ENCODE measurements around the gene RRM2.
"Not testable (repeated sequence)": the region's sequence is repeated elsewhere in the genome, so short reads cannot be mapped to it uniquely, and the experiment has no call there.

RRM2 gene

DNA sequence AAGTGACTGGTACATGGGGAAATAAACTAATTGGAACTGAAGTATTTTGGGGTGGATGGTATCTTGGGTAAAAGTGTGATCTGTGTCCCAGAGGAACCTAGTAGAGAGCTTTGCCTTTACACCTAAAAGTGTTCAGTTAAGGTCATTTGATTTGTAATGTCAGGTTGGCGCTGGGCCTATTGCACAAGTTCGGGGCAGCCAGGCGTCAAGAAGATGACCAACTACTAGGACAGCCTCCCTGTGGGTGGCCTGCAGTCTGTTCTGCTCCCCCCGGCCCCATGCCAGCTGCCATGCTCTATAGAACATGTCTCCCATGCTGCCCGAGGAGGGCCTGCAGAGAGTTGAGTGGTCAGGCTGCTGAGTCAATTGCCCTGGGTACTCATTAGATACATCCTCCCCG lies 10.1 kb downstream of the RRM2 start:
- peak; percentile 78 for DNase-seq (ENCODE audit: low spot score)

DNA sequence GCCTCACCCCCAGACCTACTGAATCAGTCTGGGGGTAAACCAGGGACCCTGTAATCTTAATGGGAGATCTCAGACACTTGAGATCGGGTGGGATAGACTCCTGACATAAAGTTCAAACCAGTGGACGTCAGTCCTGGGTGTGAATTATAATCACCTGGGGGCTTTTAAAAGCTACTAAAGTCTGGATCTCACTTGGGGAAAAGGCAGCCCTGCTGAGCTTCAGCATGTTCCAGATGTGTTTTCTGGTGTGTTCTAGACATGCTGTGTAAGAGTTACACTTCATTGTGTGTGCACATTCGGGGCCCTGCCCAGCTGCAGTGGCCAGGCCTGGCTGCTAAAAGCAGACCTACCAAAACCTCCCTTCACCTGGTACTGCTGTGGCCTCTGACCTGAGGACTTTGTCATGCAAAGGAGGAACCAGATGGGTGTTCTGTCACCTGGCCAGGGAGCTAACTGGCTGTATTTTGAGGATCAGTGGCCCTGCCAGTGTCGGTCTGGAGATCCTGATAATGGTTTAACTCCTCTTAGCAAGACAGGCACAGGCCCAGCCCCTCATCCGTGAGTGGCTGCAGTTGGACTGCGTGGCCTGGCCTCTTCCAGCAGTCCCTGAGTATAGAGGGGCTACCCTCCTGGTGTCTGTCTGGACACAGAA lies 10.6 kb downstream of the RRM2 start:
- no peak for DNase-seq (ENCODE audit: low spot score)

DNA sequence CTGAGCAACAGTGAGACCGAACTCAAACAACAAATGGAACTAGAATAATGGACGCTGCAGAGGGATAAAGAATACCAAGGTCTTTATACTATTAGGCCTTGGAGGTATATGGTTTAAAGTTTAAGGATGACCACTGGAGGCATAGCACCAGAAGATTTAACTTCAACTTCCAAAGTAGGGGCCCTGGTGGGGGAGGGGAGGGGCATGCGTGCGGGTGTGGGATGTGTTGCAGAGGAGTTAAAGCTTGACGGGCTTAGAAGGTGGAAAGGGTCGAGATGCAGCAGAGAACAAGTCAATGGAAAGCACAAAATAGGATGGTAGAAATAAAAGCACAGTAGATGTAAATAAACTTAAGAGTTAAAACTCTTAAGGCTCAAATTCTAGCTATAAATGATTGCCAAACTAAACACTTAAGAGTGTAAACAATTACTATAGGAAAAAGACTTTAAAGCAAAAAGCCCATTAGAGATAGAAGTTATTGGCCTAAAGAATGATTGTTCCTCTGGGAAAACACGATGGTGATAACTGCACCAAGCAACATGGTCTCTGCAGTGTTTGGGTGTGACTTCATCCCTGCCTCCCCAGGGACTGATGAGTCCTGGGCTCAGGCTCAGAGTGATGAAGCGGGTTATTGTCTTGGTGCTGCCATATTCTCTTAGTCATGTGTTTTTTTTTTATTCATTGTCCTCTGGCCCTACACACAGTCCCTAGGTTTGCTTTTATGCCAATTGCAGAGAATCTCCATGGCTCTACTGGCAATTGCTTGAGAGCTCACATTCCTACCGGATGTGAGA lies 13.0 kb downstream of the RRM2 start:
- DNase-seq (ENCODE audit: low spot score): peak; percentile 49

DNA sequence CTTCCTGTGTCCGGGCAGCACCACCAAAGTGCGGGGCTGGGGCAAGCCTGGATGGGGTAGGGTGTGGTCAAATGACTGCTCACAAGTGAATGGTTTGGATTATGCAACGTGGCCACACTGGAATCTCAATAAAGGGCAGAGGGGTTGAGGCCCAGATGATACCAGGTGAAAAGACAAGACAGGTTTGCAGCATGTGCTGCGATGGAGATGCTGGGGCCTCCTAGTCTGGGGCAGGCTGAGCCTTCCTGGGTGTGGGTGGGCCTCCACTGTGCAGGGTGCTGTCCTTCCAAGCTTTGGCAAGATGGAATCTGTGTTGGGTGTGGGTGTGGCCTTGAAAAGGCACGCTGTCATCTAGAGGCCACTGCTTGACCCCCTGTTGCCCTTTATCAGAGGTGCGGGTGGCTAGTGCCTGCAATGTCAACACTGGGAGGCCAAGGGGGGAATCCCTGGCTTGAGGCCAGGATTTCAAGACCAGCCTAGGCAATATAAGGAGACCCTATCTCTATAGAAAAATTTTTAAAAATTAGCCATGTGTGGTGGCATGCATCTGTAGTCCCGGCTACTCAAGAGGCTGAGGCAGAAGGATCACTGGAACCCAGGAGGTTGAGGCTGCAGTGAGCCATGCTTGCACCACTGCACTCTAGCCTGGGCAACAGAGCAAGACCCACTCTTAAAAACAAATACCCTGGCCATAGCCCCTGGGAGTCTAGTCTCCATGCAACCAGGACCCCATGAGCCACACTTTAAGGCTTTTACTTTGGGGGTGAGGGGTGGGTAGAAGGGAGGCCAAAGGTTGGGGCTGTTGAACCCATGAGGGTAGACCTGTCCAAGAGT lies 13.8 kb downstream of the RRM2 start:
- DNase-seq (ENCODE audit: low spot score): no peak

DNA sequence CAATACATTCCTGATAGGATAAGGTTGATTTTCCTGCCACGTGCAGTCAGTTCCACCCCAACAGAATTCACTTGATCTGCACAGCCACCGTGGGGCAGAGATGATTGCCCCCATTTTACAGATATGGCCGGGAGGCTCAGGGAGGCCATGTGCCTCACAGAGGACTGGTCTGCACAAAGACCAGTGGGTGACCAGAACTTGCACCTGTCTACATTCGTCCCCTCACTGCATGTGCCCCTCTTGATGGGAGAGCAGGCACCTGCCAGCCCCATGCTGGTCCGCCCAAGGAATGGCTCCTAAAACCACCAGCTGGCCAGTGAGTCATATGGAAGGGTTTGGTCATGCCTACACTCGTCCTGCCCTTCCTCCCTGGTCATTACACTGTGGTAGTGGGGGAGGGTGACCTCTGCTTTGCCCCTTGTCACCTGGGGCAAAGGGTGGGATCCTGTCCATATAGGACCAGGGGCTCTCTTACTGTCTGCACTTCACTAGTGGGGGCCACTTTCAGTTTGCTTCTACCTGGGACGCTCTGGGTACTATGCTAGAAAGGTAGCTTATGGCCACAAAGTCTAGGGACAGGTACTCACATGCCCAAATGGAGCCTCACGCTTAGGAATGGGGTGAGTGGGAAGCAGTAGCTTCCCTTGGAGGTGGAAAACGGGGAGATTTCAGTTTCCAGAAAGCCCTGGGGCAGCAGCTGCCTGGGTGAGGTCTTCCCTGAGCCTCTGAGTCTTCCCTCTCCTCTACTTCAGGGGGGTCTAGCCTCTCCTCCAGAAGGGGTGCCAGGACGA lies 14.7 kb downstream of the RRM2 start:
- DNase-seq (ENCODE audit: low spot score): peak; percentile 41

DNA sequence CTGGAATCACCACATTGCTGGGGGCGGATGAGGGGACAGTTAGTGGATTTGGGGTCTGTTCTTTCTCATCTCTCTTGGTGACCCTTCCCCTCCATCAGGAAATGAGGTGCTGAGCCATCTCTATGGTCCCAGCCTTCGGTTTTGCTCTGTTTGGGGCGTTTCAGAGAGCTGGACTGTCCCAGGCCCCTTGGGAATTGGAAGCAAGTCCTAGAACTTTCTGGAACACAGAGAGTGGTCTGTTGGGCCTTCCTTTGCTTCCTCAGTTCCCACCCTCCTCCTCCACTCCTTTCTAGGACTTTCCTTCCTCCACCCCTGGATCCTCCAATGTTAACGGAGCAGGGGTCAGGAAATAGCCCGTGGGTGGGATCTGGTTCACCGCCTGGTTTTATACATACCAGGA lies 17.0 kb downstream of the RRM2 start:
- DNase-seq (ENCODE audit: low spot score): no peak

DNA sequence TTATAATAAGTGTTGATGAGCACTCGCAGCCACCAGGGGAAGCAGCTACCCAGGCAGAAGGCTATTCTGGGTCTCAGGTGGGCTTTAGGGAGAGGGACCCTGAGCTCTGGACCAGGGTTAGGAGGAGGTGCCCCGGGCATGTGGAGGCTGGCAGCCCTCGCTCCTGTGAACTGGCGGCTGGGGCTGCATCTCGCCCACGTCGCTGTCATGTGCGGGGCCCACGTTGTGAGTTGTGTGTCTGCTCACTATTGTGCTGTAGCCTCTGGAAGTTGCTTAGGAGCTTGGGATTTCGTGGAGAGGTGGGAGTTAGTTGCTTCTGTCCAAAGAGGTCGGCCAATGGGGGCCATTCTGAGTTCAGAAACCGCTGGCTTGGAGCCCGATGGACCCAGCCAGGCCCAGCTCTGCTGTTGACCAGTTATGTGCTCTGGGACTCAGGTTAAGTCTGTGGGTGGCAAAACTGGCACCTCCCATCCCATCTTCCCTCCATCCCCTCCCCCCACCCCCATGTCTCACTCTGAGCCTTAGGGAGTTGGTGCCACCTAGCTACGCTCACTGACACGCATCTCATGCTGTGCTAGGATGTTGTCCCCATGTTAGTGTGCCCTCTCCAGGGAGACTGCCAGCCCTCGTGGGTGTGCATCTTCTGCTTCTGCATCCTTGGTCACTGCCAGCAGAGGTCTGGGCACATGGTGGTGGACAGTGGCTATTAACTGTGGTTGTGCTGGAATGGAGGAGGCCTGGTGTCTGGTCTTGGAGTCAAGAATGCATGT lies 18.5 kb downstream of the RRM2 start:
- DNase-seq (ENCODE audit: low spot score): no peak

DNA sequence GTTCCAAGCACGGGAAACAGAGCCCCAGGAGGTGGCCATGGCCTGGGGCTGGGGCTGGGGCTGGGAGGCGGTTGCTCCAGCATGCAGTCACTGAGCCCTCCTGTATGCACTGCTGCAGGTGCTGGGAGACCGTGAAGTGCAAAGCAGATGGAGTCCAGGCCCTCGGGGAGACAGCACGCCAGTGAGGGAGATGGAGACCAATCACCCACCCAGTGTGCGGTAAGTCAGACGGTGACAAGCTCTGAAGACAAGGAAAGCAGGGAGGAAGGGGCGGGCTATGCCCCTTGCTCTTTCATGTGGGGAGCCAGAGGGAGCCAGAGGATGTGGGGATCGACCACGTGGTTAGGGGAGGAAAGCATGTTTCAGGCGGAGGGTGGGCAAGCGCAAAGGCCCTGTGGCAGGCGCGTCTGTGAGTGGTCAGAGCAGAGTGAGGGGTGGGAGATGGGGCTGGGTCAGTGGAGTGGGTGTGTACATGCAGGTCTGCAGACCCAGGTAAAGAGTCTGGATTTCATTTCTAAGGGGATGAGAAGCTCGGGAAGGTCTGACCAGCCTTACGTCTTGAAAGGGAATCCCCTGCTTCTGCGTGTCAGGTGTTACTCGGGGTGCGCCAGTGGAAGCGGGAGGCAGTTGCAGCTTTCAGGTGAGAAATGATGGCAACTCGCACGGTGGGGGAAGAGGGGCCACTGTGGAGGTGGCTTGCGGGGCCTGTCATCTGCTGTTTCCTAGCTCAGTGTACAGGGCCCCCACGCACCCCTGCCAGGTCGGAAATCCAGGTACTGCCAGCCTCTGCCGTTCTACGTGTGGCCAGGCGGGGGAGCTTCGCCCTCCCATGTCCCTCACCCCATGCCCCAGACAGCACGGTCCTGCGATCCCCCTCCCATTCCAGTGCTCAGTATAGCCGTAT lies 19.4 kb downstream of the RRM2 start:
- DNase-seq (ENCODE audit: low spot score): peak; percentile 36

DNA sequence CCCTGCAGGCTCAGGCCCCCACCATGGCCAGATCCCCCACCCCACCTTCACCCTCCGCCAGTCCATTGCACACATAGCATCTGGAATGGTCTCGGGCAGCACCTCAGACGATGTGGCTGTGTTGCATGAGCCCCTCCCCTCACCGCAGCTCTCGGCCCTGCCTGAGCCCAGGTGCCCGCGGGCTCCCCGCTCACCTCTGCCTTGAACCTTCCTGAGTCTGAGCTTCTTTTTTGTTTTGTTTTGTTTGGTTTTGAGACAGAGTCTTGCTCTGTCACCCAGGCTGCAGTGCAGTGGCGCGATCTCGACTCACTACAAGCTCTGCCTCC lies 20.1 kb downstream of the RRM2 start:
- no peak for DNase-seq (ENCODE audit: low spot score)

DNA sequence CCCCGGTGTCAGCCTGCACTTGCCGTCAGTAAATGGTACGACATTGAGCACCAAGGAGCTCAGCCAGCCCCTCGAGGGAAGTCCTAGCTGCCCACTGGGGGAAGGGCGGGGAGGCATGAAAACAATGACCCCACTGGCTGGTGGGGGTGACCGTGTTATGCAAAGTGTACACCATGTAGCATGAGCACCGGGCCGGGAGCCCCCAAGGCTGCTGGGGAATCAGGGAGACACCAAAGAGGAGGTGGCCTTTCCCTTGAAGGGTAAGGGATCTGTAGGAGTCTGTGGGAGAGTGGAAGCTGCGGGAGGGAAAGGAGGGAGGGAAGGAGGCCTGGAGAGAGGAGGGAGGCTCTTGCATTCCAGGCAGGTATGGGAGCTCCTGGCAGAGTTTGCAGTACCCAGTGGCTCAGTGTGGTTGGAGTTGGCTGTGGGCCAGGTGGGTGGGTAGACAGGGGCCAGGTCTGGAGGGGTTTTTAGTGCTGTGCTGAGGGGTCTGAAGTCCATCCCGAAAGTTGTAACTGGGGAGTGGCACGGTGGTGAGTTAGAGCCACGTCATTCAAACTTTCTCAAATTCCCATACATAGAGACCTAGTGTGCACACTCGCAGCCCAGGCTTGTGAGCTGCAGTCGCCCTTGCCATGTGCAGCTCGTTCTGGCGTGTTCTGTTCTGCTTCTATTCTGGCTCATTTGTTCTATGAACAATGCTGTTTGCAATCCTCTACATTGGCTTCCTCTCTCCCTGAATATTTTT lies 22.4 kb downstream of the RRM2 start:
- DNase-seq (ENCODE audit: low spot score): no peak

DNA sequence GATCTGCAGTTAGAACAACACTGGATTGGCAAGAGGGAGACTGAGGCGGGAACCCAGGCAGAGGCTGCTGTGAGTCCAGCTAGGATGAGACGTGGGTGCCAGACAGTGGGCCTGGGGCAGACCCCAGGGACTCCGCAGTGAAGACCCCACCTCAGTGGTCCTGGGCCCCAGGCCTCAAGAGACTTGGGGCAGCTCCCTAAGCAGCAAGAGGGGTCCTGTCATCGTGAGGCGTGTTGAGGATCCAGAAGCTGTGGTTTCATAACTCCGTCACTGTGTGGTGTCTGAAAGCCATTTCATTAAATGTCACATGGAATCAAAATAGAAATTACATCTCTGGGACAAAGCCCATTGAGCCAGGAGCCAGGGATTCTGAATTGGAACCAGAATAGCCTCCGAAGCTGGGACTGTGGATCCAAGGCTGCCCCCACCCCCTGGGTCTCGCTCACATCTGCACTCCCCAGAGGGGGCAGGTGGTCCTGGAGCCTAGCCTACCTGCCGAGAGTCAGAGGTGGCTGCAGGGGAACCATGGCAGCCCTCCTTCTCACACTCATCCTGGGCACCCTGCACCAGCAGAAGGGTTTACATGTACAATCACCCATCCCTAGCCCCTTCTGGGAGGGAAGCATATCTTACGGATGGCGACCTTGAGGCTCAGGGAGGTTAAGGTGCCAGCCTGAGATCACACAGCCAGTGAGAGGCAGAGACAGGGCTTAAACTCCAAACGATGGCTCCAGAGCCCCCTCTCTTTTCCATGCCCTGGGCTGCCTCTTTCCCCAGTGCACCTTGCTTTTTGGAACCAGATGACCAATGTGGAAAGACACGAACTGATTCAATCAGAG lies 23.2 kb downstream of the RRM2 start:
- no peak for DNase-seq (ENCODE audit: low spot score)

DNA sequence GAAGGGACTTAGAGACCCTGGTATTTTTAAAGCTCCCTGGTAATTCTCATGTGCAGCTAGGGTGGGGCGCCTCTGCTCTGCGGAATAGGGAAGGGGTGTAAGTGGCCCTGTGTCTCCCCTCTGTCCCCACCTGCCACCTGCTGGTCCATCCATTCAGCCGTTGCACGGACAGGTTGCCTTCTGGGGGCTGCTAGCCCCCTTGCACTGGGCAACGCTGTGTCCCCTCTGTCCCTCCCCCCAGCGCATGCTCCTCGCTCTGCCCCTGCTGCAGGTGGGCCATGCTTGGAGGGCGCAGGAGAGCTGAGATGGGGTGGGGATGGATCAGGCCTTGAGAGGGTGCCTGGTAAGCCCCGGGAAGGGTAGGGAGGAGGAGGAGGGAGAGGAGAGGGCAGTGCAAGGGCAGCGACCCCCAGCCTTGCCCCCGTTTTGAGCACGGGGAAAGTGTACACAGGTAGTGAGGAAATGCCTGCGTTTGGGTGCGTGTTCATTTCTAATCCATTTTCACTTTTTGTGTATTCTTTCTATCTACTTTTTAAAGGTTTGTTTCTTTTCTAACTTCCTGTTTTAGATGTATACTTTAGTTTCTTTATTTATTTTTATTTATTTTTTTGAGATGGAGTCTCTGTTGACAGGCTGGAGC lies 23.9 kb downstream of the RRM2 start:
- no peak for DNase-seq (ENCODE audit: low spot score)

DNA sequence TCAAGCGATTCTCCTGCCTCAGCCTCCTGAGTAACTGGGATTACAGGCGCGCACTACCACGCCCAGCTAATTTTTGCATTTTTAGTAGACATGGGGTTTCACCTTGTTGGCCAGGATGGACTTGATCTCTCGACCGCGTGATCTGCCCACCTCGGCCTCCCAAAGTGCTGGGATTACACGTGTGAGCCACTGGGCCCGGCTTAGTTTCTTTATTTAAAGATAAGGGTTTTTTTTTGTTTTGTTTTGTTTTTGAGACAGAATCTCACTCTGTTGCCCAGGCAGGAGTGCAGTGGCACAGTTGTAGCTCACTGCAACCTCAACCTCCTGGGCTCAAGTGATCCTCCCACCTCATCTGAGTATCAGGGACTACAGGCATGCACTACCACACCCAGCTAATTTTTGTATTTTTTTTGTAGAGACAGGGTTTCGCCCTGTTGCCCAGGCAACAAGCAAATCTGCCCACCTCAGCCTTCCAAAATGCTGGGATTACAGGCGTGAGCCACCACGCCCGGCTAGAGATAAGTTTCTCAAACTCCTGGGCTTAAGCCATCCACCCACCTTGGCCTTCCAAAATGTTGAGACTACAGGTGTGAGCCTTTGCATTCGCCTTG lies 24.6 kb downstream of the RRM2 start:
- not testable (repeated sequence) for DNase-seq (ENCODE audit: low spot score)

DNA sequence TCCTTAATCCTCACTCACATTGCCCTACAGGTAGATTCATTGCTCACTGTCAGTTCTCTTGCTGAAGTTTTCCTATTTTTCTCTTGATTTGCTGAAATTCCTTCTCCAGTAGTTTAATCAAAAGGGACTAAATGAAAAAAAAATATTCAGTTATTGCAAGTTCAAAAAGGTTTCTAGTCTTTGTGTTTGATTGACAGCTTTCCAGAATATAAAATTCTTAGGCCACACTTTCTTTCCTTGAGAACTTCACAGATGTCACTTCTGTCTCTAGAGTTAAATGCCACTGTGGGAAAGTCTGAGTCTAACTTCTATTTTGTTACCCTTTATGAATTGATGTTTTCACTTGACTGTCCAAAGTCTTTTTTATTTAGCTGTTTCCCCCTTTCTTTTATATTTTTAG lies 25.7 kb downstream of the RRM2 start:
- DNase-seq (ENCODE audit: low spot score): no peak

DNA sequence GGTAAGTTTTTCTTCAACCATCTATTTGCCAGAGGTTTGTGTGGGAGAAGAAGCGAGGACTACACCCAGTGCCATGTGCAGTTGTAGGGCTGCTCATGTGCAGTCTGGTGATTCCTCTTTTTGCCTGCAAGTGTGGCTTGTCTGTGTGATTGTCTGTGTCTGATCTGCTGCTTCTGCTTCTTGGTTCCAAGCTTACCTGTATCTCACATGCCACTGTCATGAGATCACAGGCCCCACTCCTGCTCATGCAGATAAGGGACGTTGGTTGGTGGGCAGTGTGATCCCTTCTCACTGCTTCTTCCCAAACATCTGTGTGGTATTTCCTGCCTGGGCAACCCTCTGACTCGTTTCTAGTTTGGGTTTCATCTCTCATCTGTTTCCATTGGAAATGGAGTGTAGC lies 27.1 kb downstream of the RRM2 start:
- peak; percentile 52 for DNase-seq (ENCODE audit: low spot score)

DNA sequence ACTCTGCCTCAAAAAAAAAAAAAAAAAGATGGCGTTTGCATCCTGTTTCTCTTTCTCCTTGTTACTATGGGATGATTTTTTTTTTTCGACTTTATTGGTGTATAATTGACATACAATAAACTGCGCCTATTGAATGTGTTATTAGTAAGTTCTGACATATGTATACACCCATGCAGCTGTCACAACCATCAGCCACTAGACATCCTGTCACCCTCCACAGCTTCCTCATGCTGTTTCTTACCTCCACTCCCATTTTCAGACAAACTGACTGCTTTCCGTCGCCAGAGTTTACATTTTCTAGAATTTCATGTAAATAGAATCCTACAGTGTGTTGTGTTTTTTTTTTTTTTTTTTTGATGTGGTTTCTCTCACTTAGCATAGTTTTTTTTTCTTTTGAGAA lies 27.9 kb downstream of the RRM2 start:
- DNase-seq (ENCODE audit: low spot score): no peak

DNA sequence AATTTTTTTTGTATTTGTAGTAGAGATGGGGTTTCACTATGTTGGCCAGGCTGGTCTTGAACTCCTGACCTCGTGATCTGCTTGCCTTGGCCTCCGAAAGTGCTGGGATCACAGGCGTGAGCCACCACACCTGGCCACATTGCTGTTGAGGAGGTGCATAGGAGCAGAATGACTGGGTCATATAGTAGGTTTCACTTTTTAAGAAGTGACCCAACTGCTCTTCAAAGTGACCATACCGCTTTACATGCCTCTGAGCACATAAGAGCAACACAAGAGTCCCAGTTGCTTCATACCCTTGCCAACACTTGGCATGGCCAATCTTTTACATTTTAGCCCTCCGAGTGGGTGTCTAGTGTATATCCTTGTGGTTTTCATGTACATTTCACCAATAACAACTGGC lies 28.9 kb downstream of the RRM2 start:
- DNase-seq (ENCODE audit: low spot score): no peak

DNA sequence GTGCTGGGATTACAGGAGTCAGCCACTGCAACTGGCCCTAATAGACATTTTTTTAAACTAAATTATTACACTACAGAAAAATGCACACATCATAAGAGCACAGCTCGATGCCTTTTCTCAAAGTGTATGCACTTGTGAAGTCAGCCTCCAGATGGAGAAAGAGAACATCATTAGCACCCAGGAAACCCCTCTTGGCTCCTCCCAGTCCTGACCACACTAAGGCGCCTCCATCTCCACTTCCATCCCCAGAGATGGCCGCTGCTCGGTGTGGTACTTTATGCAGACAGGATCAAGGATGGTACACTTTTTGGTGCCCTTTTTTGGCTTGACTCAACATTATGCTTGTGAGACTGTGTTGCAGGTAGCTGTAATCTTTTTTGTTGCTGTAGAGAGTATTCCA lies 34.8 kb downstream of the RRM2 start:
- no peak for DNase-seq (ENCODE audit: low spot score)

Measured in kidney tubule cell (primary cell).